Mucosa of stomach (tissue), 1 donor: ENCODE data around the gene TERT.

Source experiments
- H3K27me3 ChIP-seq: one replicate; pipeline ENCODE4 v1.7.0; 2013; ENCODE audit warnings: mild to moderate bottlenecking, low read length; ENCODE audit not compliant: control insufficient read depth, insufficient read depth
- H3K36me3 ChIP-seq: one replicate; pipeline ENCODE4 v1.7.0; 2013; ENCODE audit warnings: low read length; ENCODE audit not compliant: control insufficient read depth, insufficient read depth
- H3K4me1 ChIP-seq: one replicate; pipeline ENCODE4 v1.7.0; 2013; ENCODE audit warnings: mild to moderate bottlenecking, low read length; ENCODE audit not compliant: control insufficient read depth, insufficient read depth
- H3K4me3 ChIP-seq: one replicate; pipeline ENCODE4 v1.7.0; 2013; ENCODE audit warnings: low read length
- H3K9ac ChIP-seq: one replicate; pipeline ENCODE4 v1.7.0; 2013; ENCODE audit warnings: mild to moderate bottlenecking, low read length, moderate library complexity
- H3K9me3 ChIP-seq: one replicate; pipeline ENCODE4 v1.7.0; 2013; ENCODE audit warnings: mild to moderate bottlenecking, low read length, moderate library complexity; ENCODE audit not compliant: control insufficient read depth
- donor health status: Pancreatic carcinoma.

Gene TERT

GRCh38 chr5:1312993-1313833 is 18.3 kb upstream of the TERT start:
- H3K9ac ChIP-seq: no peak overlapping the region
- H3K4me3 ChIP-seq: no peak overlapping the region
- no peaks in the 10 kb centered on the region for H3K9me3 ChIP-seq
- peaks cover 36% of the 10 kb centered on the region for H3K4me1 ChIP-seq
- peaks cover 4% of the 10 kb centered on the region for H3K36me3 ChIP-seq
- H3K27me3 ChIP-seq: peaks cover 8% of the 10 kb centered on the region

GRCh38 chr5:1312206-1312605 is 17.3 kb upstream of the TERT start:
- Histone ChIP-seq H3K36me3 (no peaks in the 10 kb centered on the region), H3K4me3 (no peak overlapping the region), H3K4me1 (peaks cover 36% of the 10 kb centered on the region), H3K9me3 (no peaks in the 10 kb centered on the region), H3K9ac (no peak overlapping the region), H3K27me3 (peaks cover 8% of the 10 kb centered on the region)

GRCh38 chr5:1311439-1312055 is 16.7 kb upstream of the TERT start:
- Histone ChIP-seq H3K4me1 (peaks cover 31% of the 10 kb centered on the region), H3K4me3 (no peak overlapping the region), H3K9me3 (no peaks in the 10 kb centered on the region), H3K36me3 (no peaks in the 10 kb centered on the region), H3K27me3 (peaks cover 8% of the 10 kb centered on the region), H3K9ac (no peak overlapping the region)

GRCh38 chr5:1310118-1310517 is 15.2 kb upstream of the TERT start:
- H3K9me3 ChIP-seq: no peaks in the 10 kb centered on the region
- H3K4me3 ChIP-seq: no peak overlapping the region
- H3K4me1 ChIP-seq: peaks cover 16% of the 10 kb centered on the region
- H3K9ac ChIP-seq: no peak overlapping the region
- no peaks in the 10 kb centered on the region for H3K36me3 ChIP-seq
- H3K27me3 ChIP-seq: peaks cover 8% of the 10 kb centered on the region

GRCh38 chr5:1304033-1304432 is 9.2 kb upstream of the TERT start:
- Histone ChIP-seq H3K36me3 (no peaks in the 10 kb centered on the region), H3K27me3 (no peaks in the 10 kb centered on the region), H3K4me3 (no peak overlapping the region), H3K9ac (no peak overlapping the region), H3K9me3 (no peaks in the 10 kb centered on the region), H3K4me1 (no peaks in the 10 kb centered on the region)

GRCh38 chr5:1302258-1302657 is 7.4 kb upstream of the TERT start:
- no peaks in the 10 kb centered on the region for H3K36me3 ChIP-seq
- no peak overlapping the region for H3K4me3 ChIP-seq

GRCh38 chr5:1300581-1301083 is 5.8 kb upstream of the TERT start:
- H3K9ac ChIP-seq: no peak overlapping the region
- no peaks in the 10 kb centered on the region for H3K27me3 ChIP-seq
- H3K4me3 ChIP-seq: no peak overlapping the region
- no peaks in the 10 kb centered on the region for H3K9me3 ChIP-seq
- no peaks in the 10 kb centered on the region for H3K4me1 ChIP-seq
- H3K36me3 ChIP-seq: no peaks in the 10 kb centered on the region

More at GRCh38 chr5:1302258-1302657, 7.4 kb upstream of the TERT start:
- H3K9me3 ChIP-seq: no peaks in the 10 kb centered on the region
- H3K9ac ChIP-seq: no peak overlapping the region
- no peaks in the 10 kb centered on the region for H3K4me1 ChIP-seq
- no peaks in the 10 kb centered on the region for H3K27me3 ChIP-seq

- no peaks in the 10 kb centered on the region for H3K27me3 ChIP-seq
- H3K4me1 ChIP-seq: no peaks in the 10 kb centered on the region
- no peak overlapping the region for H3K9ac ChIP-seq
- H3K4me3 ChIP-seq: no peak overlapping the region
- H3K36me3 ChIP-seq: no peaks in the 10 kb centered on the region
- no peaks in the 10 kb centered on the region for H3K9me3 ChIP-seq
Measured at GRCh38 chr5:1299961-1300360, 5.1 kb upstream of the TERT start.

- Histone ChIP-seq H3K36me3 (no peaks in the 10 kb centered on the region), H3K9me3 (no peaks in the 10 kb centered on the region), H3K4me1 (no peaks in the 10 kb centered on the region), H3K27me3 (peaks cover 2% of the 10 kb centered on the region), H3K4me3 (no peak overlapping the region), H3K9ac (no peak overlapping the region)
Measured at GRCh38 chr5:1299511-1299850, 4.6 kb upstream of the TERT start.

GRCh38 chr5:1298723-1299510 is 4.0 kb upstream of the TERT start:
- Histone ChIP-seq H3K9ac (no peak overlapping the region), H3K9me3 (no peaks in the 10 kb centered on the region), H3K27me3 (peaks cover 5% of the 10 kb centered on the region), H3K36me3 (no peaks in the 10 kb centered on the region), H3K4me1 (peaks cover 5% of the 10 kb centered on the region), H3K4me3 (no peak overlapping the region)

GRCh38 chr5:1298067-1298551 is 3.2 kb upstream of the TERT start:
- no peaks in the 10 kb centered on the region for H3K9me3 ChIP-seq
- H3K4me3 ChIP-seq: no peak overlapping the region
- H3K36me3 ChIP-seq: no peaks in the 10 kb centered on the region
- H3K4me1 ChIP-seq: peaks cover 8% of the 10 kb centered on the region
- H3K9ac ChIP-seq: no peak overlapping the region
- H3K27me3 ChIP-seq: peaks cover 5% of the 10 kb centered on the region

- Histone ChIP-seq H3K27me3 (peaks cover 5% of the 10 kb centered on the region), H3K36me3 (no peaks in the 10 kb centered on the region), H3K9ac (no peak overlapping the region), H3K4me3 (no peak overlapping the region), H3K4me1 (peaks cover 8% of the 10 kb centered on the region), H3K9me3 (no peaks in the 10 kb centered on the region)
Measured at GRCh38 chr5:1297243-1297642, 2.4 kb upstream of the TERT start.
